Measurements from ENCODE around the gene SDK2.

SDK2 gene

GRCh38 chr17:73616873-73617404 lies 27.3 kb downstream of the SDK2 start:
- H3K27ac ChIP-seq (ENCODE audit: low read length) = peak overlapping the region; percentile 9
- H3K9me3 ChIP-seq (ENCODE audit: insufficient read depth, low read depth, low read length) = no peaks in the 10 kb centered on the region; the same call in none of the 2 replicates
- H3K4me3 ChIP-seq (ENCODE audit: low read length) = no peak overlapping the region
- H3K27me3 ChIP-seq (ENCODE audit: insufficient read depth, low read length) = no peaks in the 10 kb centered on the region
- peak overlapping the region; percentile 52 for H3K9ac ChIP-seq (ENCODE audit: low read depth, low read length)
- H3K4me1 ChIP-seq (ENCODE audit: insufficient read depth, low read length) = peaks cover 30% of the 10 kb centered on the region
- no peaks in the 10 kb centered on the region for H3K36me3 ChIP-seq (ENCODE audit: insufficient read depth, low read depth, low read length)

GRCh38 chr17:73616120-73616872 lies 27.9 kb downstream of the SDK2 start:
- no peaks in the 10 kb centered on the region for H3K36me3 ChIP-seq (ENCODE audit: insufficient read depth, low read depth, low read length)
- H3K9ac ChIP-seq (ENCODE audit: low read depth, low read length) = peak overlapping the region; percentile 52
- no peak overlapping the region for H3K4me3 ChIP-seq (ENCODE audit: low read length)
- H3K9me3 ChIP-seq (ENCODE audit: insufficient read depth, low read depth, low read length) = no peaks in the 10 kb centered on the region; the same call in none of the 2 replicates
- peak overlapping the region; percentile 9 for H3K27ac ChIP-seq (ENCODE audit: low read length)
- H3K4me1 ChIP-seq (ENCODE audit: insufficient read depth, low read length) = peaks cover 31% of the 10 kb centered on the region
- no peaks in the 10 kb centered on the region for H3K27me3 ChIP-seq (ENCODE audit: insufficient read depth, low read length)

- Histone ChIP-seq H3K9me3 (ENCODE audit: insufficient read depth, low read depth, low read length) (no peaks in the 10 kb centered on the region; the same call in 1 of the 2 replicates), H3K4me3 (ENCODE audit: low read length) (peak overlapping the region; percentile 58; the same call in 1 of the 2 replicates), H3K27me3 (ENCODE audit: insufficient read depth, low read length) (no peaks in the 10 kb centered on the region), H3K36me3 (ENCODE audit: insufficient read depth, low read depth, low read length) (no peaks in the 10 kb centered on the region), H3K4me1 (ENCODE audit: insufficient read depth, low read length) (peaks cover 31% of the 10 kb centered on the region), H3K27ac (ENCODE audit: low read length) (peak overlapping the region; percentile 95), H3K9ac (ENCODE audit: low read depth, low read length) (peak overlapping the region; percentile 88; the same call in 1 of the 2 replicates)
These were observed 30.0 kb downstream of the SDK2 start for GRCh38 chr17:73614256-73614655.

GRCh38 chr17:73613271-73614233 lies 30.7 kb downstream of the SDK2 start:
- H3K36me3 ChIP-seq (ENCODE audit: insufficient read depth, low read depth, low read length) = no peaks in the 10 kb centered on the region
- H3K9me3 ChIP-seq (ENCODE audit: insufficient read depth, low read depth, low read length) = no peaks in the 10 kb centered on the region
- H3K9ac ChIP-seq (ENCODE audit: low read depth, low read length) = peak overlapping the region; percentile 88; the same call in 1 of the 2 replicates
- no peaks in the 10 kb centered on the region for H3K27me3 ChIP-seq (ENCODE audit: insufficient read depth, low read length)
- peak overlapping the region; percentile 62 for H3K4me3 ChIP-seq (ENCODE audit: low read length)
- peaks cover 31% of the 10 kb centered on the region for H3K4me1 ChIP-seq (ENCODE audit: insufficient read depth, low read length)
- peak overlapping the region; percentile 95 for H3K27ac ChIP-seq (ENCODE audit: low read length)

GRCh38 chr17:73612031-73612472 lies 32.2 kb downstream of the SDK2 start:
- no peaks in the 10 kb centered on the region for H3K27me3 ChIP-seq (ENCODE audit: insufficient read depth, low read length)
- no peaks in the 10 kb centered on the region for H3K9me3 ChIP-seq (ENCODE audit: insufficient read depth, low read depth, low read length)
- H3K4me1 ChIP-seq (ENCODE audit: insufficient read depth, low read length) = peaks cover 27% of the 10 kb centered on the region
- H3K4me3 ChIP-seq (ENCODE audit: low read length) = no peak overlapping the region
- peak overlapping the region; percentile 39; the same call in 1 of the 2 replicates for H3K9ac ChIP-seq (ENCODE audit: low read depth, low read length)
- H3K36me3 ChIP-seq (ENCODE audit: insufficient read depth, low read depth, low read length) = no peaks in the 10 kb centered on the region
- H3K27ac ChIP-seq (ENCODE audit: low read length) = peak overlapping the region; percentile 50

- Histone ChIP-seq H3K4me3 (ENCODE audit: low read length) (no peak overlapping the region), H3K9ac (ENCODE audit: low read depth, low read length) (peak overlapping the region; percentile 39; the same call in 1 of the 2 replicates), H3K4me1 (ENCODE audit: insufficient read depth, low read length) (peaks cover 23% of the 10 kb centered on the region), H3K36me3 (ENCODE audit: insufficient read depth, low read depth, low read length) (no peaks in the 10 kb centered on the region), H3K27ac (ENCODE audit: low read length) (peak overlapping the region; percentile 50), H3K9me3 (ENCODE audit: insufficient read depth, low read depth, low read length) (no peaks in the 10 kb centered on the region), H3K27me3 (ENCODE audit: insufficient read depth, low read length) (no peaks in the 10 kb centered on the region)
These were observed 32.6 kb downstream of the SDK2 start for GRCh38 chr17:73611630-73612029.

GRCh38 chr17:73610331-73610911 lies 33.8 kb downstream of the SDK2 start:
- no peaks in the 10 kb centered on the region for H3K27me3 ChIP-seq (ENCODE audit: insufficient read depth, low read length)
- H3K4me3 ChIP-seq (ENCODE audit: low read length) = no peak overlapping the region
- H3K36me3 ChIP-seq (ENCODE audit: insufficient read depth, low read depth, low read length) = no peaks in the 10 kb centered on the region
- no peak overlapping the region for H3K9ac ChIP-seq (ENCODE audit: low read depth, low read length)
- no peak overlapping the region for H3K27ac ChIP-seq (ENCODE audit: low read length)
- H3K4me1 ChIP-seq (ENCODE audit: insufficient read depth, low read length) = peaks cover 16% of the 10 kb centered on the region
- H3K9me3 ChIP-seq (ENCODE audit: insufficient read depth, low read depth, low read length) = no peaks in the 10 kb centered on the region

- Histone ChIP-seq H3K4me3 (ENCODE audit: low read length) (no peak overlapping the region), H3K27ac (ENCODE audit: low read length) (no peak overlapping the region), H3K4me1 (ENCODE audit: insufficient read depth, low read length) (peaks cover 9% of the 10 kb centered on the region), H3K9ac (ENCODE audit: low read depth, low read length) (no peak overlapping the region), H3K36me3 (ENCODE audit: insufficient read depth, low read depth, low read length) (no peaks in the 10 kb centered on the region), H3K9me3 (ENCODE audit: insufficient read depth, low read depth, low read length) (no peaks in the 10 kb centered on the region), H3K27me3 (ENCODE audit: insufficient read depth, low read length) (no peaks in the 10 kb centered on the region)
These were observed 34.5 kb downstream of the SDK2 start for GRCh38 chr17:73609758-73610157.

- H3K9ac ChIP-seq (ENCODE audit: low read depth, low read length) = no peak overlapping the region
These were observed 35.2 kb downstream of the SDK2 start for GRCh38 chr17:73609060-73609459.

GRCh38 chr17:73605444-73605843 lies 38.8 kb downstream of the SDK2 start:
- Histone ChIP-seq H3K4me3 (ENCODE audit: low read length) (no peak overlapping the region), H3K4me1 (ENCODE audit: insufficient read depth, low read length) (no peaks in the 10 kb centered on the region), H3K27ac (ENCODE audit: low read length) (no peak overlapping the region), H3K27me3 (ENCODE audit: insufficient read depth, low read length) (no peaks in the 10 kb centered on the region), H3K36me3 (ENCODE audit: insufficient read depth, low read depth, low read length) (no peaks in the 10 kb centered on the region), H3K9ac (ENCODE audit: low read depth, low read length) (no peak overlapping the region), H3K9me3 (ENCODE audit: insufficient read depth, low read depth, low read length) (no peaks in the 10 kb centered on the region)

More at GRCh38 chr17:73609060-73609459, 35.2 kb downstream of the SDK2 start:
- H3K4me3 ChIP-seq (ENCODE audit: low read length) = no peak overlapping the region
- no peaks in the 10 kb centered on the region for H3K27me3 ChIP-seq (ENCODE audit: insufficient read depth, low read length)
- no peaks in the 10 kb centered on the region for H3K36me3 ChIP-seq (ENCODE audit: insufficient read depth, low read depth, low read length)
- no peak overlapping the region for H3K27ac ChIP-seq (ENCODE audit: low read length)
- no peaks in the 10 kb centered on the region for H3K9me3 ChIP-seq (ENCODE audit: insufficient read depth, low read depth, low read length)
- H3K4me1 ChIP-seq (ENCODE audit: insufficient read depth, low read length) = peaks cover 7% of the 10 kb centered on the region

GRCh38 chr17:73604476-73604875 lies 39.8 kb downstream of the SDK2 start:
- H3K27ac ChIP-seq (ENCODE audit: low read length) = no peak overlapping the region
- no peak overlapping the region for H3K9ac ChIP-seq (ENCODE audit: low read depth, low read length)
- no peaks in the 10 kb centered on the region for H3K4me1 ChIP-seq (ENCODE audit: insufficient read depth, low read length)
- H3K27me3 ChIP-seq (ENCODE audit: insufficient read depth, low read length) = no peaks in the 10 kb centered on the region
- no peaks in the 10 kb centered on the region for H3K9me3 ChIP-seq (ENCODE audit: insufficient read depth, low read depth, low read length)
- H3K4me3 ChIP-seq (ENCODE audit: low read length) = no peak overlapping the region
- H3K36me3 ChIP-seq (ENCODE audit: insufficient read depth, low read depth, low read length) = no peaks in the 10 kb centered on the region
